ENCODE results near the gene TRAPPC3.

- no peak for TF ChIP-seq CTCF (conservative IDR thresholded peaks at IDR 0.05 in 1 of 2, IDR thresholded peaks at IDR 0.05 in 1 of 2; ENCODE audit: low read depth in 1 of 2, low read length in 2 of 2)
- TF ChIP-seq EZH2 (IDR thresholded peaks at IDR 0.05; ENCODE audit: low read length, missing control alignments), result no peak
Measured at GRCh38 chr1:36112823-36113222, 36.5 kb downstream of the TRAPPC3 start.
